ENCODE results near the gene CST4.

Gene CST4

DNA sequence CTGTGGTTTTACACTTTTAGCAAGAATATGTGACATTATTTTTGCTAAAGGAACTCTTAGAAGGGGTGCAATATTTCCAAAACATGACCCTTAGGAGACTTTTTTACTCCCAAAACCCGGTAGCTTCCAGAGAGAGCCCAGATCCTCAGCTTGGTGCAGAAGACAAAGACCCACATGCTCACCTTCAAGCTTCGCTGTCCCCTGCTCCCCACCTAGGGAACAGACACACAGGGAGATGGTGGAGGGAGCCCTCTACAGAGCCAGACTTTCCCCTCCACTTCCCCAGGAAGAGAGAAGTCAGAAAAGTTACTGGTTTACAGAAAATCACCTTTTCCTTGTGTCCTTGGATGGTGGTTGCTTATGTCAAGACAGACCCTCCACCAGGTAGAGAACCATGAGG, 5.0 kb downstream of the CST4 start:
- no peak overlapping the region for H3K4me3 ChIP-seq (replicated peaks; ENCODE audit: low read depth, low read length)
- TF ChIP-seq, protein P1, sequence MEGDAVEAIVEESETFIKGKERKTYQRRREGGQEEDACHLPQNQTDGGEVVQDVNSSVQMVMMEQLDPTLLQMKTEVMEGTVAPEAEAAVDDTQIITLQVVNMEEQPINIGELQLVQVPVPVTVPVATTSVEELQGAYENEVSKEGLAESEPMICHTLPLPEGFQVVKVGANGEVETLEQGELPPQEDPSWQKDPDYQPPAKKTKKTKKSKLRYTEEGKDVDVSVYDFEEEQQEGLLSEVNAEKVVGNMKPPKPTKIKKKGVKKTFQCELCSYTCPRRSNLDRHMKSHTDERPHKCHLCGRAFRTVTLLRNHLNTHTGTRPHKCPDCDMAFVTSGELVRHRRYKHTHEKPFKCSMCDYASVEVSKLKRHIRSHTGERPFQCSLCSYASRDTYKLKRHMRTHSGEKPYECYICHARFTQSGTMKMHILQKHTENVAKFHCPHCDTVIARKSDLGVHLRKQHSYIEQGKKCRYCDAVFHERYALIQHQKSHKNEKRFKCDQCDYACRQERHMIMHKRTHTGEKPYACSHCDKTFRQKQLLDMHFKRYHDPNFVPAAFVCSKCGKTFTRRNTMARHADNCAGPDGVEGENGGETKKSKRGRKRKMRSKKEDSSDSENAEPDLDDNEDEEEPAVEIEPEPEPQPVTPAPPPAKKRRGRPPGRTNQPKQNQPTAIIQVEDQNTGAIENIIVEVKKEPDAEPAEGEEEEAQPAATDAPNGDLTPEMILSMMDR (IDR thresholded peaks at IDR 0.05; ENCODE audit: low read depth, low read length, missing control alignments), result no peak
- no peak for DNase-seq (ENCODE audit: extremely low read depth, low read depth)

- TF ChIP-seq, protein P1 (IDR thresholded peaks at IDR 0.05; ENCODE audit: low read depth, low read length, missing control alignments), result no peak
- no peak for DNase-seq (ENCODE audit: extremely low read depth, low read depth)
- no peak overlapping the region for H3K4me3 ChIP-seq (replicated peaks; ENCODE audit: low read depth, low read length)
These were observed 5.6 kb downstream of the CST4 start for GRCh38 chr20:23683281-23683680.

- TF ChIP-seq, protein P1 (IDR thresholded peaks at IDR 0.05; ENCODE audit: low read depth, low read length, missing control alignments), result no peak
- no peak for DNase-seq (ENCODE audit: extremely low read depth, low read depth)
These were observed 8.7 kb downstream of the CST4 start for GRCh38 chr20:23680146-23680545.

GRCh38 chr20:23679133-23680092, 9.4 kb downstream of the CST4 start:
- no peak overlapping the region for H3K4me3 ChIP-seq (replicated peaks; ENCODE audit: low read depth, low read length)
- TF ChIP-seq, protein P1 (IDR thresholded peaks at IDR 0.05; ENCODE audit: low read depth, low read length, missing control alignments), result no peak
- no peak for DNase-seq (ENCODE audit: extremely low read depth, low read depth)

More at GRCh38 chr20:23680146-23680545, 8.7 kb downstream of the CST4 start:
- no peak overlapping the region for H3K4me3 ChIP-seq (replicated peaks; ENCODE audit: low read depth, low read length)

- no peak overlapping the region for H3K4me3 ChIP-seq (replicated peaks; ENCODE audit: low read depth, low read length)
- DNase-seq (ENCODE audit: extremely low read depth, low read depth), result no peak
- TF ChIP-seq, protein P1 (IDR thresholded peaks at IDR 0.05; ENCODE audit: low read depth, low read length, missing control alignments), result no peak
These were observed 15.6 kb downstream of the CST4 start for GRCh38 chr20:23673209-23673608.

- TF ChIP-seq, protein P1 (IDR thresholded peaks at IDR 0.05; ENCODE audit: low read depth, low read length, missing control alignments), result no peak
- no peak overlapping the region for H3K4me3 ChIP-seq (replicated peaks; ENCODE audit: low read depth, low read length)
- DNase-seq (ENCODE audit: extremely low read depth, low read depth), result no peak
These were observed 16.7 kb downstream of the CST4 start for GRCh38 chr20:23672158-23672557.

All from HFF-Myc (cell line).